Measurements from ENCODE around the gene HIGD1C. TPM values are rescaled to one million over a fixed set of nuclear protein-coding genes. Genes with fewer than 3 reads are reported as not detected.
"Not testable (repeated sequence)": the region's sequence is repeated elsewhere in the genome, so short reads cannot be mapped to it uniquely, and the experiment has no call there.

HIGD1C gene
- total and polyA plus RNA-seq, 2 of the 8 experiments (the other 6 are each of a cell fraction or from before 2014, with no cell fraction given), result not detected

GRCh38 chr12:50930477-50930876, 21.9 kb upstream of the HIGD1C start:
- 93% methylated on average over 12 of the region's 12 CpGs; no CpG with 5 or more reads in 1 of the 2 experiments for WGBS, 2 experiments (ENCODE audit: extremely low coverage in 1 of 2, insufficient coverage in 1 of 2, insufficient read length in 1 of 2, insufficient replicate concordance in 2 of 2, low coverage in 1 of 2, low lambda C conversion rate in 2 of 2, missing lambda C conversion rate in 1 of 2)
- H4K91ac ChIP-seq (replicated peaks; ENCODE audit: insufficient read length, low read length); H3K4me2 ChIP-seq (ENCODE audit: insufficient read depth in 1 of 2, low read depth in 2 of 2, low read length in 2 of 2); H3K79me1 ChIP-seq (ENCODE audit: low read depth, low read length); H2AK5ac ChIP-seq (ENCODE audit: low read depth, low read length); H3K27me3 ChIP-seq (replicated peaks in 1 of 4; ENCODE audit: control insufficient read depth in 3 of 4, extremely low read depth in 1 of 4, insufficient read depth in 3 of 4, low read length in 3 of 4); H3K9ac ChIP-seq (replicated peaks in 1 of 4; ENCODE audit: extremely low read depth in 1 of 4, low read depth in 3 of 4, low read length in 3 of 4); H4K8ac ChIP-seq (ENCODE audit: extremely low read depth, insufficient read depth, low read length); FAIRE-seq; H3K14ac ChIP-seq (ENCODE audit: insufficient read length); H4K5ac ChIP-seq (ENCODE audit: insufficient read length, low read depth, low read length); H3K56ac ChIP-seq (replicated peaks; ENCODE audit: insufficient read length, low read depth, low read length); H3K9me3 ChIP-seq (ENCODE audit: insufficient read depth in 2 of 2, low read depth in 1 of 2, low read length in 1 of 2); H3K4ac ChIP-seq (replicated peaks; ENCODE audit: insufficient read length, low read depth, low read length); H3K27ac ChIP-seq (ENCODE audit: low read depth, low read length); H2BK5ac ChIP-seq (ENCODE audit: low read depth, low read length); H2AFZ ChIP-seq (ENCODE audit: low read length); H4K20me1 ChIP-seq (replicated peaks in 1 of 2; ENCODE audit: control insufficient read depth in 1 of 2, insufficient read depth in 2 of 2, low read length in 2 of 2); H3K4me3 ChIP-seq (ENCODE audit: extremely low read depth in 1 of 4, insufficient read depth in 2 of 4, low read depth in 3 of 4, low read length in 4 of 4); H2BK120ac ChIP-seq (replicated peaks; ENCODE audit: low read depth, low read length); POLR2A ChIA-PET (ENCODE audit: partially characterized antibody); H3K4me1 ChIP-seq (replicated peaks in 1 of 4; ENCODE audit: control insufficient read depth in 3 of 4, insufficient read depth in 4 of 4, low read length in 3 of 4); H3K18ac ChIP-seq (ENCODE audit: extremely low read depth, low read length); H2BK15ac ChIP-seq (ENCODE audit: low read length); DNase-seq (ENCODE audit: low read depth in 1 of 2, low spot score in 2 of 2); H3K23ac ChIP-seq (ENCODE audit: insufficient read length); H2BK12ac ChIP-seq (ENCODE audit: low read depth, low read length); H3K36me3 ChIP-seq (ENCODE audit: control insufficient read depth in 2 of 4, insufficient read depth in 4 of 4, low read length in 3 of 4); H3K23me2 ChIP-seq (ENCODE audit: low read depth, low read length): not testable (repeated sequence)
- Histone ChIP-seq H2BK20ac (ENCODE audit: low read length) (0 out of 2 replicates have a peak overlapping the region, but pooled peaks have one; percentile 49), H3K79me2 (ENCODE audit: control insufficient read depth in 1 of 2, insufficient read depth in 2 of 2, low read length in 2 of 2) (peaks cover 0 to 16% of the 10 kb centered on the region in 2 experiments; a peak in 2 of 4 replicates)
- CTCF ChIA-PET (ENCODE audit: partially characterized antibody), result interaction anchor here (0.6 to 1.8 kb wide), 6 partner anchors 9 to 1472 kb away, joined by 3 to 5 read pairs (median 3); no protein-coding TSS in a partner anchor

Measured in H1 (cell line).